ENCODE measurements around the gene GPR42.
"Not testable (repeated sequence)": the region's sequence is repeated elsewhere in the genome, so short reads cannot be mapped to it uniquely, and the experiment has no call there.

GPR42 gene

DNA sequence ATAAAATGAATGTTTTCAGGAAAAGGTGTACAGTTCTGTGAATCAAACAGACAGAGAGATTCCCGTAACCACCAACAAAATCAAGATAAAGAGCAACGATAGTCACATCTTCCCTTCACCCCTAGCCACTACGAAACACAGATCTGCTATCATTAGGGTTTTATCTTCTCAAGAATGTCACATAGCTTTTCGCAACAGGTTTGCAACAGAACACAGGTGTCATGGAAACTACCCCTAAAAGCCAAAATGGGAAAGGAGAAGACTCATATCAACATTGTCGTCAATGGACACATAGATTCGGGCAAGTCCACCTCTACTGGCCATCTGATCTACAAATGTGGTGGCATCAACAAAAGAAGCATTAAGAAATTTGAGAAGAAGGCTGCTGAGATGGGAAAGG, 11.1 kb downstream of the GPR42 start:
- H3K27ac Mint-ChIP-seq: no peak overlapping the region
- H3K4me3 Mint-ChIP-seq: no peak overlapping the region
- no peaks in the 10 kb centered on the region for H3K4me1 Mint-ChIP-seq
- peaks cover 33% of the 10 kb centered on the region for H3K27me3 Mint-ChIP-seq
- no peak for DNase-seq
- H3K9me3 Mint-ChIP-seq: peaks cover 5% of the 10 kb centered on the region
- peaks cover 2% of the 10 kb centered on the region for H3K36me3 Mint-ChIP-seq
- CTCF ChIA-PET: no interaction called here

DNA sequence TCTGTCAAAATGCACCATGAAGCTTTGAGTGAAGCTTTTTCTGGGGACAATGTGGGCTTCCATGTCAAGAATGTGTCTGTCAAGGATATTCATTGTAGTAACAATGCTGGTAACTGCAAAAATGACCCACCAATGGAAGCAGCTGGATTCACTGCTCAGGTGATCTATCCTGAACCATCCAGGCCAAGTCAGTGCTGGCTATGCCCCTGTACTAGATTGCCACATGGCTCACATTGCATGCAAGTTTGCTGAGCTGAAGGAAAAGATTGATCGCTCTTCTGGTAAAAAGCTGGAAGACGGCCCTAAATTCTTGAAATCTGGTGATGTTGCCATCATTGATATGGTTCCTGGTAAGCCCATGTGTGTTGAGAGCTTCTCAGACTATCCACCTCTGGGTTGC, 12.7 kb downstream of the GPR42 start:
- peaks cover 5% of the 10 kb centered on the region for H3K9me3 Mint-ChIP-seq
- no peaks in the 10 kb centered on the region for H3K4me1 Mint-ChIP-seq
- CTCF ChIA-PET: no interaction called here
- H3K36me3 Mint-ChIP-seq: peaks cover 2% of the 10 kb centered on the region
- peaks cover 22% of the 10 kb centered on the region for H3K27me3 Mint-ChIP-seq
- no peak for DNase-seq
- no peak overlapping the region for H3K27ac Mint-ChIP-seq
- H3K4me3 Mint-ChIP-seq: no peak overlapping the region

GRCh38 chr19:35388277-35389054, 17.6 kb downstream of the GPR42 start:
- Mint-ChIP-seq H3K4me3 (no peak overlapping the region), H3K9me3 (peaks cover 5% of the 10 kb centered on the region), H3K4me1 (no peaks in the 10 kb centered on the region), H3K36me3 (peaks cover 2% of the 10 kb centered on the region), H3K27ac (no peak overlapping the region), H3K27me3 (peaks cover 7% of the 10 kb centered on the region)
- DNase-seq: no peak
- CTCF ChIA-PET: no interaction called here

GRCh38 chr19:35389192-35389861, 18.5 kb downstream of the GPR42 start:
- peaks cover 5% of the 10 kb centered on the region for H3K9me3 Mint-ChIP-seq
- peaks cover 2% of the 10 kb centered on the region for H3K36me3 Mint-ChIP-seq
- no peak overlapping the region for H3K27ac Mint-ChIP-seq
- H3K4me1 Mint-ChIP-seq: no peaks in the 10 kb centered on the region
- CTCF ChIA-PET: no interaction called here
- DNase-seq: no peak
- H3K27me3 Mint-ChIP-seq: peaks cover 7% of the 10 kb centered on the region
- H3K4me3 Mint-ChIP-seq: no peak overlapping the region

- Mint-ChIP-seq H3K27me3 (peaks cover 7% of the 10 kb centered on the region), H3K36me3 (no peaks in the 10 kb centered on the region)
Measured at GRCh38 chr19:35392742-35393715, 22.2 kb downstream of the GPR42 start.

GRCh38 chr19:35395382-35396199, 24.7 kb downstream of the GPR42 start:
- CTCF ChIA-PET: interaction anchor here (0.8 kb wide), 1 partner anchor 91 kb away, joined by 3 read pairs; no protein-coding TSS in a partner anchor
- H3K27me3 Mint-ChIP-seq: peaks cover 18% of the 10 kb centered on the region
- H3K36me3 Mint-ChIP-seq: no peaks in the 10 kb centered on the region
- no peak overlapping the region for H3K4me3 Mint-ChIP-seq
- H3K9me3 Mint-ChIP-seq: no peaks in the 10 kb centered on the region
- no peak overlapping the region for H3K27ac Mint-ChIP-seq
- H3K4me1 Mint-ChIP-seq: no peaks in the 10 kb centered on the region
- DNase-seq: no peak

More at GRCh38 chr19:35392742-35393715, 22.2 kb downstream of the GPR42 start:
- DNase-seq: no peak
- Mint-ChIP-seq H3K9me3 (no peaks in the 10 kb centered on the region), H3K4me1 (no peaks in the 10 kb centered on the region), H3K4me3 (no peak overlapping the region), H3K27ac (no peak overlapping the region)
- CTCF ChIA-PET: no interaction called here

- Mint-ChIP-seq H3K27me3 (peaks cover 16% of the 10 kb centered on the region), H3K4me1 (no peaks in the 10 kb centered on the region), H3K27ac (no peak overlapping the region), H3K9me3 (no peaks in the 10 kb centered on the region), H3K4me3 (no peak overlapping the region), H3K36me3 (no peaks in the 10 kb centered on the region)
- no peak for DNase-seq
- CTCF ChIA-PET: interaction anchor here (0.8 kb wide), 1 partner anchor 90 kb away, joined by 3 read pairs; no protein-coding TSS in a partner anchor
Measured at GRCh38 chr19:35396240-35396885, 25.5 kb downstream of the GPR42 start.

DNA sequence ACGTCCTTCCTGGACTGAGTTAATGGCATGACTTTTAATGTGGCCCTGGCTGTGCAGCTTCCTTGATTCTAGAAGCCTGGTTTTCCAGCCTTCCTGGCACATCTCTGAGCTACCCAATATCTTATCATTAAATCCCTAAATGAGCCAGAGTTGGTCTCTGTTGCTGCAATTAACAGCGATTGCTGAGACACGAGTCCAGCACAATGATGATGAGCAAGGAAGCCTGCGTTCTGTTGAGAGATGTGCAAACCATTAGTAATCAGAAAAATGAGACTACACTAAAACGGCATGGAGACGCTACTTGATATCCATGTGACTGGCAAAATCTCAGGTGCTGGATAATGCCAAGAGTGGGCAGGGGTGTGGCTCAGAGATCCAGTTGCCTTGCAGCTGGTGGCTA, 26.2 kb downstream of the GPR42 start:
- Mint-ChIP-seq H3K27ac (no peak overlapping the region), H3K9me3 (no peaks in the 10 kb centered on the region), H3K27me3 (peaks cover 17% of the 10 kb centered on the region), H3K4me3 (no peak overlapping the region), H3K4me1 (no peaks in the 10 kb centered on the region), H3K36me3 (no peaks in the 10 kb centered on the region)
- CTCF ChIA-PET: no interaction called here
- no peak for DNase-seq

GRCh38 chr19:35398570-35398969, 27.7 kb downstream of the GPR42 start:
- Mint-ChIP-seq H3K4me3 (no peak overlapping the region), H3K27ac (no peak overlapping the region), H3K36me3 (no peaks in the 10 kb centered on the region), H3K9me3 (no peaks in the 10 kb centered on the region), H3K27me3 (peaks cover 17% of the 10 kb centered on the region), H3K4me1 (no peaks in the 10 kb centered on the region)
- CTCF ChIA-PET: no interaction called here
- no peak for DNase-seq

- no peaks in the 10 kb centered on the region for H3K4me1 Mint-ChIP-seq
- no peaks in the 10 kb centered on the region for H3K36me3 Mint-ChIP-seq
- no peak overlapping the region for H3K27ac Mint-ChIP-seq
- DNase-seq: no peak
- peaks cover 17% of the 10 kb centered on the region for H3K27me3 Mint-ChIP-seq
- CTCF ChIA-PET: no interaction called here
- no peaks in the 10 kb centered on the region for H3K9me3 Mint-ChIP-seq
- no peak overlapping the region for H3K4me3 Mint-ChIP-seq
Measured at GRCh38 chr19:35399231-35399630, 28.4 kb downstream of the GPR42 start.

DNA sequence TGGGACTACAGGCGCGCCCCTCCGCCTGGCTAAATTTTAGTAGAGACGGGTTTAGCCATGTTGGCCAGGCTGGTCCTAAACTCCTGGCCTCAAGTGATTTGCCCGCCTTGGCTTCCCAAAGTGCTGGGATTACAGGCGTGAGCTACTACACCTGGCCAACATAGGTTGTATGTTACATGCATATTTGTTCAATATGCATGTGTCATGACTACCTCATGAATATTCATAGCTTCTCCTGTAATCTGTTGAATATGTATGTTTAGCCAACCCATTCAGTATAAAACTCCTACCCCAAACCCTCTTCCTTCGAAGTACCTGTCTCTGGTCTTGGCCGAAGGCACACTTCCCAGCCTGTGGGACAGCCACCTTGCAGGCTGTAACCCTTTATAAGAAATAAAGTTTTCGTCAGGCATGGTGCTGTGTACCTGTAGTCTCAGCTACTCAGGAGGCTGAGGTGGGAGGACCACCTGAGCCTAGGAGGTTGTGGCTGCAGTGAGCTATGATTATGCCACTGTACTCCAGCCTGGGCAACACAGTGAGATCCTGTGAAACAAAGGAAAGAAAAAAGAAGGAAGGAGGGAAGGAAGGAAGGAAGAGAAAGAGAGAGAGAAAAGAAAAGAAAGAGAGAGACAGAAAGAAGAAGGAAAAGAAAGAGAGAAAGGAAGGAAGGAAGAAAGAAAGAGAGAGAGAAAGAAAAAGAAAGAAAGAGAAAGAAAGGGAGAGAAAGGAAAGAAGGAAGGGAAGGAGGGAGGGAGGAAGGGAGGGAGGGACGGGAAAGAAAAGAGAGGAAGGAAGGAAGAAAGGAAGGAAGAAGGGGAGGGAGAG, 29.3 kb downstream of the GPR42 start:
- H3K36me3 Mint-ChIP-seq: no peaks in the 10 kb centered on the region
- peaks cover 17% of the 10 kb centered on the region for H3K27me3 Mint-ChIP-seq
- no peak overlapping the region for H3K27ac Mint-ChIP-seq
- H3K4me3 Mint-ChIP-seq: no peak overlapping the region
- CTCF ChIA-PET: no interaction called here
- no peak for DNase-seq
- no peaks in the 10 kb centered on the region for H3K4me1 Mint-ChIP-seq
- no peaks in the 10 kb centered on the region for H3K9me3 Mint-ChIP-seq

DNA sequence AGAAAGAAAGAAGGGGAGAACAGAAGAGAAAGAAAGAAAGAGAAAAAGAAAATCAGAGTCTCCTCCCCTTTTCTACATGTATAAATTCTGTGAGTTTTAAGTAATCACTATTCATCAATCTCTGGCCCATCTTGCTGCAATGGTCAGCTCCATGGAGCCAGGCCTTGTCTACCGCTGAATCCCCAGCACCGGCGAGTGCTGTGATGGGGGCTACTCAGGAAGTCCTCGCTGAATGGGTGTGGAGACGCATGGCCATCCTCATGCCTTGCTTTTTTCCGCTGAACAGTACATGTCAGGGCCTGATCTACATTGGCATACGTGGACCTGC, 29.9 kb downstream of the GPR42 start:
- CTCF ChIA-PET: no interaction called here
- H3K36me3 Mint-ChIP-seq: no peaks in the 10 kb centered on the region
- no peaks in the 10 kb centered on the region for H3K9me3 Mint-ChIP-seq
- H3K27me3 Mint-ChIP-seq: peaks cover 21% of the 10 kb centered on the region
- no peak overlapping the region for H3K27ac Mint-ChIP-seq
- DNase-seq: no peak
- no peak overlapping the region for H3K4me3 Mint-ChIP-seq
- no peaks in the 10 kb centered on the region for H3K4me1 Mint-ChIP-seq

DNA sequence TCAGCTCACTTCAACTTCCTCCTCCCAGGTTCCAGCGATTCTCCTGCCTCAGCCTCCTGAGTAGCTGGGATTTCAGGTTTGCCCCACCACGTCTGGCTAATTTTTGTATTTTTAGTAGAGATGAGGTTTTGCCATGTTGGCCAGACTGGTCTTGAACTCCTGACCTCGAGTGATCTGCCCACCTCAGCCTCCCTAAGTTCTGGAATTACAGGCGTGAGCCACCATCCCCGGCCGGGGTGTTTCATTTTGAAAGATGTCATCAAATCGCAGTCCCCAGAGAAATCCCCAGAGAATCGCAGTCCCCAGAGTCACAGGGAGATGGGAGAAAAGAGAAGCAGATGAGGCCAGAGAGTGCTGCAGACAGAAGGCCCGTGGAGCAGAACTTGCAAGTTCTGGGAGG, 30.5 kb downstream of the GPR42 start:
- H3K36me3 Mint-ChIP-seq, DNase-seq, H3K4me3 Mint-ChIP-seq, H3K27ac Mint-ChIP-seq, H3K9me3 Mint-ChIP-seq, H3K4me1 Mint-ChIP-seq: not testable (repeated sequence)
- peaks cover 28% of the 10 kb centered on the region for H3K27me3 Mint-ChIP-seq
- CTCF ChIA-PET: interaction anchor here (1.2 kb wide), 1 partner anchor 109 kb away, joined by 3 read pairs; no protein-coding TSS in a partner anchor
